Activated CD8-positive, alpha-beta memory T cell treated with anti-CD3 and anti-CD28 coated beads, Interleukin-2, amount 50 U/mL, for 1 hour (primary cell): ENCODE data around the gene CDK14.
"Not testable (repeated sequence)": the region's sequence is repeated elsewhere in the genome, so short reads cannot be mapped to it uniquely, and the experiment has no call there.

Source experiments
- DNase-seq: peaks from one replicate; pipeline ENCODE4 v3.0.0-alpha.2; 2020; ENCODE audit errors: extremely low read depth

The CDK14 gene

GRCh38 chr7:90789736-90790306 is 193.7 kb downstream of the CDK14 start:
- no peak for DNase-seq

- no peak for DNase-seq
Measured at GRCh38 chr7:90791596-90791995, 195.5 kb downstream of the CDK14 start.

DNA sequence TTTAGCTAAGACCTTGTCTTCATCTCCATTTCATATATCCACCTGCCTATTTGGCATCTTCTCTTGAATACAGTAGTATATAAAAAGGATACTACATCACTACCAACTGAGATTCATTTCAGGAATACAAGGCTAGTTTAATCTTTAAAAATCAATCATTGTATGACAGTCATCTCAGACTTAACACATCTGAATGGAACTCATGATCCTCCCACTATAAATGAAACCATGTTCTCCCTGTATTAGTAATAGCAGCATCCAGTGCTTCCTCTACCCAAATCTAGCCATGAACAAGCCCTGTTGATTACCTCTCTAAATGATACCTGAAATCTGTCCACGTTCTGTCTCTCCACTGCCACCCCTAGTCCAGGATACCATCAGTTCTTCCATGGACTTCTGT is 196.2 kb downstream of the CDK14 start:
- no peak for DNase-seq

DNA sequence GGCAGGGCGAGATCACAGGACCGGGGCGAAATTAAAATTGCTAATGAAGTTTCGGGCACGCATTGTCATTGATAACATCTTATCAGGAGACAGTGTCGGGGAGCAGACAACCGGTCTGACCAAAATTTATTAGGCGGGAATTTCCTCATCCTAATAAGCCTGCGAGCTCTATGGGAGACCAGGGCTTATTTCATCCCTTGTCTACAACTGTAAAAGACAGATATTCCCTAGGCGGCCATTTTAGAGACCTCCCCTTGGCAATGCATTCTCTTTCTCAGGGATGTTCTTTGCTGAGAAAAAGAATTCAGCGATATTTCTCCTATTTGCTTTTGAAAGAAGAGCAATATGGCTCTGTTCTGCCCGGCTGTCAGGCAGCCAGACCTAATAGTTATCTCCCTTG is 198.1 kb downstream of the CDK14 start:
- DNase-seq: not testable (repeated sequence)

GRCh38 chr7:90797596-90797995 is 201.5 kb downstream of the CDK14 start:
- no peak for DNase-seq

DNA sequence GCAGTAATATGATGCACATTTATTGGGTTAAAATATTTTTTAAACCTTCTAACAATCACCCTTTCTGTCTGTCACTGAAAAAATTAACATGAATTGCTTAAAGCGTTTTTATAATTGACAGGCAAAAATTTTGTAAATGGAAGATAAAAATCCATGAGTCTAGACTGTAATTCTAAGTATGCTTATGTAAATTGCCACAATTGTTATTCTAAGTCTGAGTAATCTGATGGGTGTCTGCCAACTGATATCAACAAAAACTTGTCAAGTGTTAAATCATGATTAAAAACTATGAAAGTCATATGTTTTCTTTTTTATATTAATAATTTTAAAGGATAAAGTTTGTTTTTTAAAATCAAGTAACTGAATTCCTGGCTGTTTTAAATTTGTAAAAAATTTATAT is 208.2 kb downstream of the CDK14 start:
- DNase-seq: no peak

DNA sequence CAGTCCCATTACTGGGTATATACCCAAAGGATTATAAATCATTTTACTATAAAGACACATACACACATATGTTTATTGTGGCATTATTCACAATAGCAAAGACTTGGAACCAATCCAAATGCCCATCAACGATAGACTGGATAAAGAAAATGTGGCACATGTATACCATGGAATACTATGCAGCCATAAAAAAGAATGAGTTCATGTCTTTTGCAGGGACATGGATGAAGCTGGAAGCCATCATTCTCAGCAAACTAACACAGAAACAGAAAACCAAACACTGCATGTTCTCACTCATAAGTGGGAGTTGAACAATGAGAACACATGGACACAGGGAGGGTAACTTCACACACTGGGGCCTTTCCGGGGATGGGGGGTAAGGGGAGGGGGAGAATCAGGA is 219.4 kb downstream of the CDK14 start:
- DNase-seq: not testable (repeated sequence)

DNA sequence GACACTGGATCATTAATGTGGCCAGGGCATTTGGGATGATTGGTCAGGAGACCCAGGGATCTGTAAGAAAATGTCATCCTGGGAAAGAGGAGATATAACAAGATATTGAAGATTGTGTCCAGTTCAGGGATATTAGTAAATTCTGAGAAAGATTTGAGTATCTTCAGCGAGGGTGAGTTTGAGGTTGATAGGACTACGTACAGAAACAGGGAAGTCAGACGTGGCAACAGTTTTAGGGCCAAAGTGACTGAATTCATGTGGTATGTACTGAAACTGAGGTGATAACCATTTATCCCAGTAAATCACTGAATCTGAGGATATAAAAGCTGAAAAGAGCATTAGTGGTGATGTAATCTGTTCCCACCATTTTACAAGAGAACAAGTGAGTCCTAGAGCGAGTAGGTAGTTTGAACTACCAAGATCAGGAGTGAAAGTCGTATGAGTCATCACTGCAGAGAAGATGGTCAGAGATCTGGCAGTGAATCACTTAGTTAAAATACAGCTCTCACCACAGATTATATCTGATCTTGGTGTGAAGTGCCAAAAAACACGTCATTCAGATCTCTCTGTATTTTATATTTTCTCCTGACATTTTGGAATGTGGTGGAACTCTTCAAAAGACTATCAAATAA is 220.5 kb downstream of the CDK14 start:
- DNase-seq: no peak

GRCh38 chr7:90817151-90817550 is 221.0 kb downstream of the CDK14 start:
- no peak for DNase-seq

- DNase-seq: no peak
Measured at GRCh38 chr7:90817846-90818245, 221.7 kb downstream of the CDK14 start.

DNA sequence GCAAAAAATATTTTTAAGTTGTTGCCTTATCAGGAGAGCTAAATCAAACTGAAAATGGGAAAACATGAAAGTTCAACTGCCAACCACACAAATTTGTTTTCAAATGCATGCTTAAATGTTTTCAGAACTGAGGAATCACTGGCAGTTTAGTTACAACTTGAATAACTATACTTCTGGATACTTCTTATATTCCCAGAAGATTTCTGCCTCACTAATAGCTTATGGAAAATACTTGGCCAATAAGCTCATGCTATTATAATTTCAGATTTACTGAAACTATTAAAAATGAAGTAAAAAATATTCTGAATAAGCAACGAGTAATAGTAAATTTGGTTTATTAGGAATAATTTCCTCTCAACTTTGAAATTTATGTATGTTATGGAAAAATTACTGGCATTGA is 222.2 kb downstream of the CDK14 start:
- no peak for DNase-seq

DNA sequence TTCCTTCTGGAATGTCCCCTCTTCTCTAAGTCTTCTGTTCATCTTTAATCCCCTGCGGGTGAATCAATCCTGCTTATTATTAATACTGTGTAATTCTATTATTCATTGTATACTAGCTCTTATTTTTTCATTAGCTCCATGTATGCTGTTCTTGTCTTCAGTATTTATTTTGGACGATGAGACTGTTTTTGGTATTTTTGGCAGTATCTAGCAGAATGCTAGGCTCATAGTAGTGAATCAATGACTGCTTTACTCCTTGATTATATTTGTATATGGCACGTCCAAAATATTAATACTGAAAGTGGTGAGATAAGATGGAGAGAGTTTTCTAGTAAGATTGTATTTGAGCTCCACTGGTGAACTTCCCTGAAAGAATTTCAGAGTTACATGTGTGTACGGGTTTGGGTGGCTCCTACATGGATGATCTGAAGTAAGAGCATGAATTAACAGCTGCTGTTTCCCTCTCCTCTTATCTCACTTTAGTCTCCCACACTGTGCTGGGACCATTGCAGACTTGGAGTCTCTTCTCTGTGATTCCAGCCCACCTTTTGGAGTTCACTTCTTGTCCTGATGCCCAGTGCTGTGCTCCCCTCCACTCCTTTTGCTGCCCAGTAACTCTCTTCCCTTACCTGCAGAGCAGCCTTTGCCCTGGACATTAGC is 226.0 kb downstream of the CDK14 start:
- DNase-seq: no peak

- no peak for DNase-seq
Measured at GRCh38 chr7:90824386-90825307, 228.5 kb downstream of the CDK14 start.

GRCh38 chr7:90825779-90826178 is 229.7 kb downstream of the CDK14 start:
- DNase-seq: no peak

- no peak for DNase-seq
Measured at GRCh38 chr7:90828601-90829000, 232.5 kb downstream of the CDK14 start.

GRCh38 chr7:90830308-90830707 is 234.2 kb downstream of the CDK14 start:
- no peak for DNase-seq

DNA sequence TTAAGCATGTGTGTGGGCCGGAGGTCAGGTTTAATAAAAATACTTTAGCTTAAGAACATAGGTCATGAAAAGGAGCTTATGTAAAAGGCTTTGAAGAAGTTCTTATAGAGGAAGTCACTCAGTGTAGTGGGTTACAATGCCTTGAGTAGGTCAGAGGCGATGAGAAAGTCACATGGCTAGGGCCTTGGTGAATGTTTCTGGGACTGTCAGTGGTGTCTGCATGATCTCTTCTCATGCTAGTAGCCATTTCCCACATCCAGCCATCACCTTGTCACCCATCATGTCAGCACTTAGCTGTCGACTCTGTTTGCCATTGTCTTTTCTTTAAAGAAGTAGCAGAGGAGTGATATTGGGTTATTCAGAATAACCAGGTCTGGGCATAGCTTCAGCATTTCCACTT is 236.6 kb downstream of the CDK14 start:
- DNase-seq: no peak

DNA sequence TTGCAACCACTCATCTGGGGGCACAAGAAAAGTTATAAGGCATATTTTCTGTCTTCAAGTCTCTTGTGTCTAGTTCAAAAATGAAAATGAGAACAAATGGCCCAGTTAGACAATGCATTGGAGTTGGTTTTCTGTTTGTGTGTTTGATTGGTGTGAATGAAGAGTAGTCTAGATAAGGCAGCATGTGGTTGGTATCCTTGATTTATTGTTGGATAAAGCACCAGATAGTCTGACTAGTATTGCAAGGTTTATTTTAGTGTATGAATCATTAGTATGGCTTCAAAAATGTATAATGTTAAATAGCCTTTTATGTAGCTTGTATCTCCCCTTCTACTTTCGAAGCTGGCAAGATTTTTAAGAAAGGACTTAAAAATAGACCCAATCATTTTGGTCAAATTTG is 237.3 kb downstream of the CDK14 start:
- DNase-seq: no peak

DNA sequence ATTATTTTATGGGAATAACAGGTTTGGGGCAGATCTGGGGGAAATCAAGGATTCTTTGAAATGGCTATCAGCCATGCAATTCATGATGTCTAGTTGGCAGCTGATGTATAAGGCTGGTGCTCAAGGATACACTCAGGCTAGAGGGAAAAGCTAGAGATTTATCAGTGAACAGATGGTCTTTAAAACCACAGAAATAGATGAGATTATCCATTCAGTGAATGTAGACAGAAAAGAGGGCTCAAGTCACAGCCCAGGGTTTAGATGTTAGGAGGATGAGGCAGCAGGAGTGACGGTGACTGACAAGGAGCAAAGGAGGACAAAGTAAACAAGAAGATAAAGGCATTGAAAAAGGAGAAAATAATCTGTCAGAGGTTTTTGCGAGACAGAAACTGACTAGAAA is 238.7 kb downstream of the CDK14 start:
- DNase-seq: no peak

DNA sequence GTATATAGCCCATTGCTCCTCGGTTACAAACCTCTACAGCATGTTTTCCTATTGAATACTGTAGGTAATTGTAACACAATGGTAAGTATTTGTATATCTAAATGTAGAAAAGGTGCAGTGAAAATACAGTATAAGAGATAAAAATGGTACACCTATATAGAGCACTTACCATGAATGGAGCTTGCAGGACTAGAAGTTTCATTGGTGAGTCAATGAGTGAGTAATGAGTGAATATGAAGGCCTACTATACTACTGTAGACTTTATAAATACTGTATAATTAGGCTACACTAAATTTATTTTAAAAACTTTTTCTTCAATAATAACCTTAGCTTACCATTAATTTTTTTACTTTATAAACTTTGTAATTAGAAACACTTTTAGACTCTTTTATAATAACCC is 239.7 kb downstream of the CDK14 start:
- no peak for DNase-seq

GRCh38 chr7:90836937-90837336 is 240.8 kb downstream of the CDK14 start:
- DNase-seq: no peak

- no peak for DNase-seq
Measured at GRCh38 chr7:90838799-90839198, 242.7 kb downstream of the CDK14 start.
